Fibroblast of skin of left biceps (primary cell): Measurements from ENCODE around the gene PIP5KL1.

Experiments
- DNase-seq, 2 experiments: peaks; one replicate each; pipeline ENCODE4 v3.0.0-alpha.2; 2013; ENCODE audit warnings: low read depth in 2 of 2

PIP5KL1 gene

GRCh38 chr9:127968700-127969383, 38.3 kb upstream of the PIP5KL1 start:
- peak; percentile 78 to 80 for DNase-seq

- DNase-seq = no peak
Measured at GRCh38 chr9:127968042-127968441, 37.5 kb upstream of the PIP5KL1 start.

GRCh38 chr9:127967151-127967809, 36.7 kb upstream of the PIP5KL1 start:
- no peak for DNase-seq

- DNase-seq = no peak
Measured at GRCh38 chr9:127966416-127967150, 36.0 kb upstream of the PIP5KL1 start.

GRCh38 chr9:127965953-127966352, 35.4 kb upstream of the PIP5KL1 start:
- DNase-seq = no peak

GRCh38 chr9:127963359-127964064, 32.9 kb upstream of the PIP5KL1 start:
- no peak for DNase-seq

GRCh38 chr9:127963041-127963358, 32.4 kb upstream of the PIP5KL1 start:
- DNase-seq = no peak

- no peak for DNase-seq
Measured at GRCh38 chr9:127962278-127962677, 31.7 kb upstream of the PIP5KL1 start.

GRCh38 chr9:127961613-127962155, 31.1 kb upstream of the PIP5KL1 start:
- no peak for DNase-seq

GRCh38 chr9:127961155-127961490, 30.5 kb upstream of the PIP5KL1 start:
- no peak for DNase-seq

GRCh38 chr9:127960410-127961154, 30.0 kb upstream of the PIP5KL1 start:
- DNase-seq = no peak

- DNase-seq = no peak
Measured at GRCh38 chr9:127959841-127960409, 29.3 kb upstream of the PIP5KL1 start.

- no peak for DNase-seq
Measured at GRCh38 chr9:127959398-127959797, 28.8 kb upstream of the PIP5KL1 start.

- no peak for DNase-seq
Measured at GRCh38 chr9:127958728-127959127, 28.2 kb upstream of the PIP5KL1 start.

GRCh38 chr9:127955294-127956015, 24.9 kb upstream of the PIP5KL1 start:
- DNase-seq = no peak

GRCh38 chr9:127954831-127955293, 24.3 kb upstream of the PIP5KL1 start:
- DNase-seq = no peak

- no peak for DNase-seq
Measured at GRCh38 chr9:127953768-127954505, 23.4 kb upstream of the PIP5KL1 start.

GRCh38 chr9:127953154-127953553, 22.6 kb upstream of the PIP5KL1 start:
- DNase-seq = no peak

- DNase-seq = no peak
Measured at GRCh38 chr9:127950513-127951289, 20.1 kb upstream of the PIP5KL1 start.
